WTC11 (cell line): ENCODE data around the gene LCNL1. TPM values are rescaled to one million over a fixed set of nuclear protein-coding genes. Genes with fewer than 3 reads are reported as not detected.

Experiments
- ATAC-seq: fragments of 200-7000 bp; cut with Tn5 transposase; 2 replicates; pipeline ENCODE4 v1.10.0; 2021; ENCODE audit warnings: mild to moderate bottlenecking, moderate library complexity
- CTCF ChIA-PET: fragments of 300-600 bp; sonication (Branson Sonifier 250); formaldehyde crosslinking; loops from one replicate; lab custom pipeline; 2021; ENCODE audit warnings: antibody characterized with exemption; lab: Charles Lee
- POLR2A ChIA-PET: fragments of 350-600 bp; sonication (Branson Sonifier 250); formaldehyde crosslinking; loops from one replicate; lab custom pipeline; 2021; ENCODE audit warnings: antibody characterized with exemption; lab: Charles Lee
- DNase-seq: peaks from one replicate; pipeline ENCODE4 v3.0.0; 2021; ENCODE audit warnings: low spot score
- H3K27ac Mint-ChIP-seq: 2 replicates; pipeline ENCODE4 v1.8.0; 2021; ENCODE audit warnings: mixed read lengths
- H3K27me3 Mint-ChIP-seq: 2 replicates; pipeline ENCODE4 v1.8.0; 2021; ENCODE audit warnings: low read depth, mild to moderate bottlenecking, moderate library complexity, mixed read lengths
- H3K36me3 Mint-ChIP-seq: 2 replicates; pipeline ENCODE4 v1.8.0; 2021; ENCODE audit warnings: mixed read lengths
- H3K4me1 Mint-ChIP-seq: 2 replicates; pipeline ENCODE4 v1.8.0; 2022; ENCODE audit warnings: mixed read lengths
- H3K4me3 Mint-ChIP-seq: 2 replicates; pipeline ENCODE4 v1.8.0; 2021; ENCODE audit warnings: mild to moderate bottlenecking, moderate library complexity, mixed read lengths
- H3K9me3 Mint-ChIP-seq: 2 replicates; pipeline ENCODE4 v1.8.0; 2021; ENCODE audit warnings: mixed read lengths
- ERG ChIP-seq: fragments of 250-450 bp; sonication (Bioruptor Pico); IDR thresholded peaks from 2 replicates; pipeline ENCODE4 v1.8.0; 2021; ENCODE audit warnings: mild to moderate bottlenecking
- GABPB1 ChIP-seq: sonication (generic); formaldehyde crosslinking; IDR thresholded peaks from 2 replicates; pipeline ENCODE4 v1.8.1; 2023; ENCODE audit warnings: mild to moderate bottlenecking, missing genetic modification reagents
- HMGXB4 ChIP-seq: sonication (generic); formaldehyde crosslinking; IDR thresholded peaks from 2 replicates; pipeline ENCODE4 v1.8.1; 2023; ENCODE audit warnings: mild to moderate bottlenecking, moderate library complexity, missing genetic modification reagents
- IRF2 ChIP-seq: sonication (generic); formaldehyde crosslinking; IDR thresholded peaks from 2 replicates; pipeline ENCODE4 v1.8.0; 2022; ENCODE audit warnings: low read depth, missing genetic modification reagents, borderline replicate concordance
- MAX ChIP-seq: sonication (generic); formaldehyde crosslinking; IDR thresholded peaks from 2 replicates; pipeline ENCODE4 v1.8.0; 2022; ENCODE audit warnings: mild to moderate bottlenecking, missing genetic modification reagents
- MXD4 ChIP-seq: fragments of 250-450 bp; sonication (Bioruptor Pico); IDR thresholded peaks from 2 replicates; pipeline ENCODE4 v1.8.0; 2021; ENCODE audit warnings: mild to moderate bottlenecking, moderate library complexity, borderline replicate concordance
- TEAD1 ChIP-seq: sonication (generic); formaldehyde crosslinking; IDR thresholded peaks from 2 replicates; pipeline ENCODE4 v1.8.0; 2022; ENCODE audit warnings: mild to moderate bottlenecking, missing genetic modification reagents
- USF2 ChIP-seq: sonication (generic); formaldehyde crosslinking; IDR thresholded peaks from 2 replicates; pipeline ENCODE4 v1.8.1; 2023; ENCODE audit warnings: mild to moderate bottlenecking, missing genetic modification reagents, moderate library complexity
- ZBTB21 ChIP-seq: sonication (generic); formaldehyde crosslinking; IDR thresholded peaks from 2 replicates; pipeline ENCODE4 v1.8.1; 2023; ENCODE audit warnings: mild to moderate bottlenecking, missing genetic modification reagents, borderline replicate concordance
- ZNF317 ChIP-seq: sonication (generic); formaldehyde crosslinking; IDR thresholded peaks from 2 replicates; pipeline ENCODE4 v1.8.1; 2023; ENCODE audit warnings: low read depth, mild to moderate bottlenecking, moderate library complexity, missing genetic modification reagents, borderline replicate concordance
- total RNA-seq: library from RNA; stranded (reverse); gene quantifications from 3 replicates; pipeline ENCODE4 v1.2.3, GENCODE V29; 2021
- TF ChIP-seq, protein P1 (sequence below): sonication (generic); formaldehyde crosslinking; IDR thresholded peaks from 2 replicates; pipeline ENCODE4 v1.8.1; 2023; ENCODE audit warnings: mild to moderate bottlenecking, missing genetic modification reagents, borderline replicate concordance
- TF ChIP-seq, protein P2 (sequence below): sonication (generic); formaldehyde crosslinking; IDR thresholded peaks from 2 replicates; pipeline ENCODE4 v1.8.0; 2022; ENCODE audit warnings: mild to moderate bottlenecking, missing genetic modification reagents
- TF ChIP-seq, protein P3 (sequence below): sonication (generic); formaldehyde crosslinking; IDR thresholded peaks from 2 replicates; pipeline ENCODE4 v1.8.0; 2022; ENCODE audit warnings: mild to moderate bottlenecking, missing genetic modification reagents
- TF ChIP-seq, protein P4 (sequence below): sonication (generic); formaldehyde crosslinking; IDR thresholded peaks from 2 replicates; pipeline ENCODE4 v1.8.1; 2022; ENCODE audit warnings: mild to moderate bottlenecking, missing genetic modification reagents, moderate library complexity, borderline replicate concordance

Gene LCNL1
- total RNA-seq, 1 experiment from 2014 or later, result 0.50 TPM

- TF ChIP-seq, protein P1, sequence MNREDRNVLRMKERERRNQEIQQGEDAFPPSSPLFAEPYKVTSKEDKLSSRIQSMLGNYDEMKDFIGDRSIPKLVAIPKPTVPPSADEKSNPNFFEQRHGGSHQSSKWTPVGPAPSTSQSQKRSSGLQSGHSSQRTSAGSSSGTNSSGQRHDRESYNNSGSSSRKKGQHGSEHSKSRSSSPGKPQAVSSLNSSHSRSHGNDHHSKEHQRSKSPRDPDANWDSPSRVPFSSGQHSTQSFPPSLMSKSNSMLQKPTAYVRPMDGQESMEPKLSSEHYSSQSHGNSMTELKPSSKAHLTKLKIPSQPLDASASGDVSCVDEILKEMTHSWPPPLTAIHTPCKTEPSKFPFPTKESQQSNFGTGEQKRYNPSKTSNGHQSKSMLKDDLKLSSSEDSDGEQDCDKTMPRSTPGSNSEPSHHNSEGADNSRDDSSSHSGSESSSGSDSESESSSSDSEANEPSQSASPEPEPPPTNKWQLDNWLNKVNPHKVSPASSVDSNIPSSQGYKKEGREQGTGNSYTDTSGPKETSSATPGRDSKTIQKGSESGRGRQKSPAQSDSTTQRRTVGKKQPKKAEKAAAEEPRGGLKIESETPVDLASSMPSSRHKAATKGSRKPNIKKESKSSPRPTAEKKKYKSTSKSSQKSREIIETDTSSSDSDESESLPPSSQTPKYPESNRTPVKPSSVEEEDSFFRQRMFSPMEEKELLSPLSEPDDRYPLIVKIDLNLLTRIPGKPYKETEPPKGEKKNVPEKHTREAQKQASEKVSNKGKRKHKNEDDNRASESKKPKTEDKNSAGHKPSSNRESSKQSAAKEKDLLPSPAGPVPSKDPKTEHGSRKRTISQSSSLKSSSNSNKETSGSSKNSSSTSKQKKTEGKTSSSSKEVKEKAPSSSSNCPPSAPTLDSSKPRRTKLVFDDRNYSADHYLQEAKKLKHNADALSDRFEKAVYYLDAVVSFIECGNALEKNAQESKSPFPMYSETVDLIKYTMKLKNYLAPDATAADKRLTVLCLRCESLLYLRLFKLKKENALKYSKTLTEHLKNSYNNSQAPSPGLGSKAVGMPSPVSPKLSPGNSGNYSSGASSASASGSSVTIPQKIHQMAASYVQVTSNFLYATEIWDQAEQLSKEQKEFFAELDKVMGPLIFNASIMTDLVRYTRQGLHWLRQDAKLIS (CRISPR knock-in tag), result no peak
- no peak for TF ChIP-seq HMGXB4 (CRISPR knock-in tag)
Measured at GRCh38 chr9:137011907-137012675, 29.3 kb downstream of the LCNL1 start (continued).

- H3K27ac Mint-ChIP-seq, result no peak overlapping the region
- no peaks in the 10 kb centered on the region for H3K27me3 Mint-ChIP-seq
- ATAC-seq (peak; percentile 65), DNase-seq (peak; percentile 70)
- TF ChIP-seq ZNF317 (CRISPR knock-in tag) (no peak), IRF2 (no peak), ERG (CRISPR knock-in tag) (no peak), MXD4 (no peak), ZBTB21 (no peak), MAX (CRISPR knock-in tag) (no peak), TEAD1 (no peak), USF2 (CRISPR knock-in tag) (no peak), GABPB1 (no peak)
- TF ChIP-seq, protein P2, sequence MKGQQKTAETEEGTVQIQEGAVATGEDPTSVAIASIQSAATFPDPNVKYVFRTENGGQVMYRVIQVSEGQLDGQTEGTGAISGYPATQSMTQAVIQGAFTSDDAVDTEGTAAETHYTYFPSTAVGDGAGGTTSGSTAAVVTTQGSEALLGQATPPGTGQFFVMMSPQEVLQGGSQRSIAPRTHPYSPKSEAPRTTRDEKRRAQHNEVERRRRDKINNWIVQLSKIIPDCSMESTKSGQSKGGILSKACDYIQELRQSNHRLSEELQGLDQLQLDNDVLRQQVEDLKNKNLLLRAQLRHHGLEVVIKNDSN (CRISPR knock-in tag), result no peak
- TF ChIP-seq, protein P3, sequence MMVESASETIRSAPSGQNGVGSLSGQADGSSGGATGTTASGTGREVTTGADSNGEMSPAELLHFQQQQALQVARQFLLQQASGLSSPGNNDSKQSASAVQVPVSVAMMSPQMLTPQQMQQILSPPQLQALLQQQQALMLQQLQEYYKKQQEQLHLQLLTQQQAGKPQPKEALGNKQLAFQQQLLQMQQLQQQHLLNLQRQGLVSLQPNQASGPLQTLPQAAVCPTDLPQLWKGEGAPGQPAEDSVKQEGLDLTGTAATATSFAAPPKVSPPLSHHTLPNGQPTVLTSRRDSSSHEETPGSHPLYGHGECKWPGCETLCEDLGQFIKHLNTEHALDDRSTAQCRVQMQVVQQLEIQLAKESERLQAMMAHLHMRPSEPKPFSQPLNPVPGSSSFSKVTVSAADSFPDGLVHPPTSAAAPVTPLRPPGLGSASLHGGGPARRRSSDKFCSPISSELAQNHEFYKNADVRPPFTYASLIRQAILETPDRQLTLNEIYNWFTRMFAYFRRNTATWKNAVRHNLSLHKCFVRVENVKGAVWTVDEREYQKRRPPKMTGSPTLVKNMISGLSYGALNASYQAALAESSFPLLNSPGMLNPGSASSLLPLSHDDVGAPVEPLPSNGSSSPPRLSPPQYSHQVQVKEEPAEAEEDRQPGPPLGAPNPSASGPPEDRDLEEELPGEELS (CRISPR knock-in tag), result no peak
- TF ChIP-seq, protein P4, sequence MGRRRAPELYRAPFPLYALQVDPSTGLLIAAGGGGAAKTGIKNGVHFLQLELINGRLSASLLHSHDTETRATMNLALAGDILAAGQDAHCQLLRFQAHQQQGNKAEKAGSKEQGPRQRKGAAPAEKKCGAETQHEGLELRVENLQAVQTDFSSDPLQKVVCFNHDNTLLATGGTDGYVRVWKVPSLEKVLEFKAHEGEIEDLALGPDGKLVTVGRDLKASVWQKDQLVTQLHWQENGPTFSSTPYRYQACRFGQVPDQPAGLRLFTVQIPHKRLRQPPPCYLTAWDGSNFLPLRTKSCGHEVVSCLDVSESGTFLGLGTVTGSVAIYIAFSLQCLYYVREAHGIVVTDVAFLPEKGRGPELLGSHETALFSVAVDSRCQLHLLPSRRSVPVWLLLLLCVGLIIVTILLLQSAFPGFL (CRISPR knock-in tag), result no peak
- no peaks in the 10 kb centered on the region for H3K9me3 Mint-ChIP-seq
- H3K4me3 Mint-ChIP-seq, result no peak overlapping the region
- ChIA-PET CTCF (interaction anchor here (0.5 to 3.3 kb wide), 3 partner anchors 22 to 120 kb away, joined by 3 to 14 read pairs (median 4); no protein-coding TSS in a partner anchor), POLR2A (interaction anchor here (0.6 kb wide), 1 partner anchor 361 kb away, joined by 3 read pairs; no protein-coding TSS in a partner anchor)
- peaks cover 9% of the 10 kb centered on the region for H3K36me3 Mint-ChIP-seq
- no peaks in the 10 kb centered on the region for H3K4me1 Mint-ChIP-seq
Measured at GRCh38 chr9:137012694-137013570, 30.1 kb downstream of the LCNL1 start.
